ENCODE results near the gene MRPS33.
"Not testable (repeated sequence)": the region's sequence is repeated elsewhere in the genome, so short reads cannot be mapped to it uniquely, and the experiment has no call there.

Gene MRPS33

GRCh38 chr7:141032539-141033323 lies 18.0 kb upstream of the MRPS33 start:
- H3K27ac ChIP-seq (ENCODE audit: low read depth, low read length); H3K4ac ChIP-seq (ENCODE audit: low read depth, low read length); H3K36me3 ChIP-seq (ENCODE audit: control insufficient read depth, insufficient read depth, low read length): not testable (repeated sequence)

GRCh38 chr7:141028767-141029166 lies 14.0 kb upstream of the MRPS33 start:
- Histone ChIP-seq H3K4me2 (ENCODE audit: low read length) (no peak overlapping the region), H3K36me3 (ENCODE audit: control insufficient read depth, insufficient read depth, low read length) (no peaks in the 10 kb centered on the region), H3K18ac (ENCODE audit: low read length) (no peak overlapping the region), H3K4ac (ENCODE audit: low read depth, low read length) (no peak overlapping the region), H2AK5ac (ENCODE audit: low read length) (no peak overlapping the region), H3K27ac (ENCODE audit: low read depth, low read length) (no peak overlapping the region), H4K5ac (ENCODE audit: low read length) (no peak overlapping the region), H2BK15ac (replicated peaks; ENCODE audit: low read depth) (no peak overlapping the region), H3K79me2 (ENCODE audit: control insufficient read depth, insufficient read depth, low read length) (no peaks in the 10 kb centered on the region), H2BK120ac (ENCODE audit: low read depth, low read length) (no peak overlapping the region), H3K79me1 (ENCODE audit: low read length) (no peaks in the 10 kb centered on the region), H3K56ac (ENCODE audit: low read length) (no peak overlapping the region), H3K9ac (ENCODE audit: low read length) (no peak overlapping the region), H3K4me1 (ENCODE audit: control insufficient read depth, low read depth, low read length) (no peaks in the 10 kb centered on the region), H3K4me3 (ENCODE audit: low read length) (no peak overlapping the region), H4K8ac (ENCODE audit: low read depth, low read length) (no peak overlapping the region), H3K27me3 (ENCODE audit: insufficient read depth, low read length, poor library complexity) (no peaks in the 10 kb centered on the region), H3K23ac (ENCODE audit: low read length) (no peak overlapping the region), H2BK5ac (ENCODE audit: low read length) (no peak overlapping the region)
- no CpG with 5 or more reads among the region's 3 CpGs for WGBS (ENCODE audit: extremely low coverage, insufficient coverage, low lambda C conversion rate)
- DNase-seq: no peak

More at GRCh38 chr7:141032539-141033323, 18.0 kb upstream of the MRPS33 start:
- H3K79me1 ChIP-seq (ENCODE audit: low read length); H3K4me2 ChIP-seq (ENCODE audit: low read length); H3K27me3 ChIP-seq (ENCODE audit: insufficient read depth, low read length, poor library complexity); H3K79me2 ChIP-seq (ENCODE audit: control insufficient read depth, insufficient read depth, low read length); H2BK15ac ChIP-seq (replicated peaks; ENCODE audit: low read depth); H2AK5ac ChIP-seq (ENCODE audit: low read length); H4K5ac ChIP-seq (ENCODE audit: low read length); H2BK120ac ChIP-seq (ENCODE audit: low read depth, low read length); H3K4me3 ChIP-seq (ENCODE audit: low read length); H3K9ac ChIP-seq (ENCODE audit: low read length); H2BK5ac ChIP-seq (ENCODE audit: low read length); H3K18ac ChIP-seq (ENCODE audit: low read length); H3K23ac ChIP-seq (ENCODE audit: low read length); DNase-seq; H3K4me1 ChIP-seq (ENCODE audit: control insufficient read depth, low read depth, low read length); H4K8ac ChIP-seq (ENCODE audit: low read depth, low read length): not testable (repeated sequence)
- WGBS (ENCODE audit: extremely low coverage, insufficient coverage, low lambda C conversion rate): no CpG with 5 or more reads among the region's 33 CpGs
- H3K56ac ChIP-seq (ENCODE audit: low read length): peak overlapping the region; percentile 49

- Histone ChIP-seq H3K4me1 (ENCODE audit: control insufficient read depth, low read depth, low read length) (no peaks in the 10 kb centered on the region), H2BK15ac (replicated peaks; ENCODE audit: low read depth) (no peak overlapping the region), H3K79me1 (ENCODE audit: low read length) (no peaks in the 10 kb centered on the region), H3K4ac (ENCODE audit: low read depth, low read length) (no peak overlapping the region), H3K23ac (ENCODE audit: low read length) (no peak overlapping the region), H3K79me2 (ENCODE audit: control insufficient read depth, insufficient read depth, low read length) (no peaks in the 10 kb centered on the region), H4K5ac (ENCODE audit: low read length) (no peak overlapping the region), H3K27me3 (ENCODE audit: insufficient read depth, low read length, poor library complexity) (no peaks in the 10 kb centered on the region), H3K27ac (ENCODE audit: low read depth, low read length) (no peak overlapping the region), H2BK120ac (ENCODE audit: low read depth, low read length) (no peak overlapping the region), H3K9ac (ENCODE audit: low read length) (no peak overlapping the region), H3K4me3 (ENCODE audit: low read length) (no peak overlapping the region), H3K56ac (ENCODE audit: low read length) (no peak overlapping the region), H3K4me2 (ENCODE audit: low read length) (no peak overlapping the region), H3K18ac (ENCODE audit: low read length) (no peak overlapping the region), H4K8ac (ENCODE audit: low read depth, low read length) (no peak overlapping the region), H2BK5ac (ENCODE audit: low read length) (no peak overlapping the region), H2AK5ac (ENCODE audit: low read length) (no peak overlapping the region), H3K36me3 (ENCODE audit: control insufficient read depth, insufficient read depth, low read length) (no peaks in the 10 kb centered on the region)
- no CpG with 5 or more reads among the region's 3 CpGs for WGBS (ENCODE audit: extremely low coverage, insufficient coverage, low lambda C conversion rate)
- peak; percentile 29 for DNase-seq
Observed at GRCh38 chr7:141027043-141027442, 12.3 kb upstream of the MRPS33 start.

- Histone ChIP-seq H2BK120ac (ENCODE audit: low read depth, low read length) (no peak overlapping the region), H3K18ac (ENCODE audit: low read length) (no peak overlapping the region), H3K23ac (ENCODE audit: low read length) (no peak overlapping the region), H3K79me2 (ENCODE audit: control insufficient read depth, insufficient read depth, low read length) (no peaks in the 10 kb centered on the region), H3K4ac (ENCODE audit: low read depth, low read length) (no peak overlapping the region), H3K56ac (ENCODE audit: low read length) (no peak overlapping the region), H3K4me1 (ENCODE audit: control insufficient read depth, low read depth, low read length) (no peaks in the 10 kb centered on the region), H3K4me2 (ENCODE audit: low read length) (no peak overlapping the region), H4K5ac (ENCODE audit: low read length) (no peak overlapping the region), H3K27ac (ENCODE audit: low read depth, low read length) (no peak overlapping the region), H3K9ac (ENCODE audit: low read length) (no peak overlapping the region), H4K8ac (ENCODE audit: low read depth, low read length) (no peak overlapping the region), H2BK15ac (replicated peaks; ENCODE audit: low read depth) (no peak overlapping the region), H3K4me3 (ENCODE audit: low read length) (no peak overlapping the region), H3K27me3 (ENCODE audit: insufficient read depth, low read length, poor library complexity) (no peaks in the 10 kb centered on the region), H3K36me3 (ENCODE audit: control insufficient read depth, insufficient read depth, low read length) (no peaks in the 10 kb centered on the region), H2AK5ac (ENCODE audit: low read length) (no peak overlapping the region), H3K79me1 (ENCODE audit: low read length) (no peaks in the 10 kb centered on the region), H2BK5ac (ENCODE audit: low read length) (no peak overlapping the region)
- no CpG with 5 or more reads among the region's 1 CpG for WGBS (ENCODE audit: extremely low coverage, insufficient coverage, low lambda C conversion rate)
- DNase-seq: no peak
Observed at GRCh38 chr7:141024668-141025067, 9.9 kb upstream of the MRPS33 start.

- WGBS (ENCODE audit: extremely low coverage, insufficient coverage, low lambda C conversion rate): no CpG with 5 or more reads among the region's 1 CpG
- H2BK5ac ChIP-seq (ENCODE audit: low read length): no peak overlapping the region
- no peak for DNase-seq
- H2BK15ac ChIP-seq (replicated peaks; ENCODE audit: low read depth): no peak overlapping the region
- H3K79me1 ChIP-seq (ENCODE audit: low read length): no peaks in the 10 kb centered on the region
- H3K56ac ChIP-seq (ENCODE audit: low read length): no peak overlapping the region
- no peak overlapping the region for H3K4ac ChIP-seq (ENCODE audit: low read depth, low read length)
- H3K36me3 ChIP-seq (ENCODE audit: control insufficient read depth, insufficient read depth, low read length): no peaks in the 10 kb centered on the region
- no peak overlapping the region for H4K5ac ChIP-seq (ENCODE audit: low read length)
- H3K27me3 ChIP-seq (ENCODE audit: insufficient read depth, low read length, poor library complexity): no peaks in the 10 kb centered on the region
- no peak overlapping the region for H3K27ac ChIP-seq (ENCODE audit: low read depth, low read length)
- no peak overlapping the region for H3K18ac ChIP-seq (ENCODE audit: low read length)
- no peak overlapping the region for H2BK120ac ChIP-seq (ENCODE audit: low read depth, low read length)
- H2AK5ac ChIP-seq (ENCODE audit: low read length): no peak overlapping the region
- H3K79me2 ChIP-seq (ENCODE audit: control insufficient read depth, insufficient read depth, low read length): no peaks in the 10 kb centered on the region
- H3K4me1 ChIP-seq (ENCODE audit: control insufficient read depth, low read depth, low read length): no peaks in the 10 kb centered on the region
- no peak overlapping the region for H3K4me3 ChIP-seq (ENCODE audit: low read length)
- H4K8ac ChIP-seq (ENCODE audit: low read depth, low read length): no peak overlapping the region
- H3K4me2 ChIP-seq (ENCODE audit: low read length): no peak overlapping the region
- H3K23ac ChIP-seq (ENCODE audit: low read length): no peak overlapping the region
- no peak overlapping the region for H3K9ac ChIP-seq (ENCODE audit: low read length)
Observed at GRCh38 chr7:141023295-141023694, 8.5 kb upstream of the MRPS33 start.

GRCh38 chr7:141017555-141017954 lies 2.8 kb upstream of the MRPS33 start:
- Histone ChIP-seq H2BK5ac (ENCODE audit: low read length) (no peak overlapping the region), H3K27me3 (ENCODE audit: insufficient read depth, low read length, poor library complexity) (no peaks in the 10 kb centered on the region), H4K8ac (ENCODE audit: low read depth, low read length) (no peak overlapping the region), H3K27ac (ENCODE audit: low read depth, low read length) (no peak overlapping the region), H3K4me3 (ENCODE audit: low read length) (no peak overlapping the region), H3K56ac (ENCODE audit: low read length) (no peak overlapping the region), H3K4me2 (ENCODE audit: low read length) (no peak overlapping the region), H3K9ac (ENCODE audit: low read length) (no peak overlapping the region), H3K4me1 (ENCODE audit: control insufficient read depth, low read depth, low read length) (peaks cover 4% of the 10 kb centered on the region), H2BK120ac (ENCODE audit: low read depth, low read length) (no peak overlapping the region), H3K79me1 (ENCODE audit: low read length) (peaks cover 7% of the 10 kb centered on the region), H3K36me3 (ENCODE audit: control insufficient read depth, insufficient read depth, low read length) (no peaks in the 10 kb centered on the region), H3K23ac (ENCODE audit: low read length) (no peak overlapping the region), H3K79me2 (ENCODE audit: control insufficient read depth, insufficient read depth, low read length) (peaks cover 2% of the 10 kb centered on the region), H3K18ac (ENCODE audit: low read length) (no peak overlapping the region), H4K5ac (ENCODE audit: low read length) (no peak overlapping the region), H2BK15ac (replicated peaks; ENCODE audit: low read depth) (no peak overlapping the region), H2AK5ac (ENCODE audit: low read length) (no peak overlapping the region), H3K4ac (ENCODE audit: low read depth, low read length) (no peak overlapping the region)
- no CpG with 5 or more reads among the region's 3 CpGs for WGBS (ENCODE audit: extremely low coverage, insufficient coverage, low lambda C conversion rate)
- no peak for DNase-seq
